Measurements from ENCODE around the gene CARS1.

DNA sequence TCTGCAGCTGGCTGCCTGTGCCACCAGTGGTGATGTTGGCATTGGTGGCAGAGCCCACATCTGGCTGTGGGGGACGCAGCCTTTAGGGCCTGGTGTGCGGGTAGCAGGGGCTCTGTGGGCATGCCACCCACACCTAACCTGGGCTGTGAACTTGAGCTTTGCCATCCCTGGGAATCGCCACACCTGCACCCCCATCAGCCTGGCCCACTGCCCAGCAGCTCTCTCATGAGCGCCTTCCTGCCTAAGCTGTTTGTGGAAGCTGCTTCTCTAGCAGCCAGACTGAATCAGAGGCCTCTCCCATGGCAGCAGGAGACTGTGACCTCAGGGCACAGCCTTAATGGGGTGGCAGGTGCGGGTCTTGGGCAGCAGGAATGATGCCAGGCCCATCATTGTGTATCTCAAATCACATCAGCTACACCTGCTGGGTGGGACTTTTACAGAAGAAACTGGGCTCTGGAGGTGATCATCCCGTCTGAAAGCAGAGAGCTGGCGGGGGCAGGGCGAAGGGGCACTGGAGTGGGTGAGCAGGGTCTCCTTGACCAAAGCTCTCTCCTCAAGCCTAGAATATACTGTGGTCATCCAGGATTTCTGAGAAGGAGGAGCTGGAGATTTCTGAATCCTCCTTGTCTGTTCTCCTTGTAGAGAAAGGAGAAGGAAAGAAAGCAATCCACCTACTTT is 17.8 kb upstream of the CARS1 start:
- TF ChIP-seq, protein P1, sequence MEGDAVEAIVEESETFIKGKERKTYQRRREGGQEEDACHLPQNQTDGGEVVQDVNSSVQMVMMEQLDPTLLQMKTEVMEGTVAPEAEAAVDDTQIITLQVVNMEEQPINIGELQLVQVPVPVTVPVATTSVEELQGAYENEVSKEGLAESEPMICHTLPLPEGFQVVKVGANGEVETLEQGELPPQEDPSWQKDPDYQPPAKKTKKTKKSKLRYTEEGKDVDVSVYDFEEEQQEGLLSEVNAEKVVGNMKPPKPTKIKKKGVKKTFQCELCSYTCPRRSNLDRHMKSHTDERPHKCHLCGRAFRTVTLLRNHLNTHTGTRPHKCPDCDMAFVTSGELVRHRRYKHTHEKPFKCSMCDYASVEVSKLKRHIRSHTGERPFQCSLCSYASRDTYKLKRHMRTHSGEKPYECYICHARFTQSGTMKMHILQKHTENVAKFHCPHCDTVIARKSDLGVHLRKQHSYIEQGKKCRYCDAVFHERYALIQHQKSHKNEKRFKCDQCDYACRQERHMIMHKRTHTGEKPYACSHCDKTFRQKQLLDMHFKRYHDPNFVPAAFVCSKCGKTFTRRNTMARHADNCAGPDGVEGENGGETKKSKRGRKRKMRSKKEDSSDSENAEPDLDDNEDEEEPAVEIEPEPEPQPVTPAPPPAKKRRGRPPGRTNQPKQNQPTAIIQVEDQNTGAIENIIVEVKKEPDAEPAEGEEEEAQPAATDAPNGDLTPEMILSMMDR (conservative IDR thresholded peaks at IDR 0.05; ENCODE audit: low read length) = no peak
- no peak for TF ChIP-seq EZH2phosphoT487 (IDR thresholded peaks at IDR 0.05; ENCODE audit: borderline replicate concordance)
